WERI-Rb-1 (cell line): ENCODE measurements around the gene FIBP.

ENCODE experiments used
- DNase-seq: peaks from one replicate; pipeline ENCODE4 v3.0.0-alpha.2; 2020
- H3K27ac ChIP-seq: fragments of 250-450 bp; sonication (Bioruptor Pico); 2 replicates; pipeline ENCODE4 v1.5.1; 2020; ENCODE audit warnings: mild to moderate bottlenecking, moderate library complexity
- H3K27me3 ChIP-seq: fragments of 250-450 bp; sonication (Bioruptor Pico); 2 replicates; pipeline ENCODE4 v1.5.1; 2021; ENCODE audit warnings: mild to moderate bottlenecking, low read depth, moderate library complexity; ENCODE audit not compliant: insufficient read depth, severe bottlenecking
- H3K36me3 ChIP-seq: fragments of 250-450 bp; sonication (Bioruptor Pico); 2 replicates; pipeline ENCODE4 v1.5.1; 2020; ENCODE audit warnings: mild to moderate bottlenecking, moderate library complexity
- H3K4me3 ChIP-seq: 2 replicates; pipeline ENCODE4 v1.5.1; 2011; ENCODE audit warnings: low read depth, mild to moderate bottlenecking, control low read depth, low read length
- H3K9me3 ChIP-seq: fragments of 250-450 bp; sonication (Bioruptor Pico); 2 replicates; pipeline ENCODE4 v1.5.1; 2021; ENCODE audit warnings: mild to moderate bottlenecking, moderate library complexity; ENCODE audit not compliant: severe bottlenecking
- TF ChIP-seq, protein P1 (sequence below): IDR thresholded peaks from 2 replicates; pipeline ENCODE4 v1.5.1; 2011; ENCODE audit warnings: low read depth, mild to moderate bottlenecking, control low read depth, inconsistent platforms, low read length

Gene FIBP

DNA sequence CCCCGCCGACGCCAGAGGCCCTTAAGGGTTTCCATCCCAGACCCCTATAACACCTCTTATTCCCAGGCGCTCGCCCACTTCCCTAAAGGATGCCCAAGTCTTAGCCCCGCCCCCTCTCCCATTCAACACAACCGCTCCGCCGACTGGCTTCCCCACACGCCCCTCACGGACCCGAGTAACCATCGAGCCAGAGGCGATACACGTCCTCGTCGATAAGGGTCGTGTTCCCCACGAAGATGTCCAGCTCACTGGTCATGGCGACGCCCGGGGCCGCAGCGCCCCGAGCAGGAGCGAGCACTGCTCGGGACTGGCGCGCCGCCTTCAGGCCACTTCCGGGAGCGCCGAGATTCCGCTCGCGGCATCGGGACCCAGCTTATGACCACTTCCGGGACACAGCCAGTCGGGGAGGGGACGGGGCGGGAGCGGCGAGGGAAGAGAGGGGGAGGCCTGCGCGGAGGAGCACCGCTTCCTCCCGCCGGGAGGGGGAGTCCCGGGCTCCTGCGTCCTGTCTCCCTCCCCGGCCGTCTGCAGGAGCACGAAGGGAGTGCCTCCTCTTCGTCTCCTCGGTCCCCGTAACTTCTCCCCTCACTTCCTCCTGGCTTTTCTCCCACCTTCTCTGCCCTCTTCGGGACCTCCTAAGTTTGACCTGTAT, at the start of gene FIBP:
TSS of gene FIBP (minus strand) at position 309 of the 652 bp plus-strand sequence. CDS start at position 256, 53 bp downstream.
- TF ChIP-seq, protein P1, sequence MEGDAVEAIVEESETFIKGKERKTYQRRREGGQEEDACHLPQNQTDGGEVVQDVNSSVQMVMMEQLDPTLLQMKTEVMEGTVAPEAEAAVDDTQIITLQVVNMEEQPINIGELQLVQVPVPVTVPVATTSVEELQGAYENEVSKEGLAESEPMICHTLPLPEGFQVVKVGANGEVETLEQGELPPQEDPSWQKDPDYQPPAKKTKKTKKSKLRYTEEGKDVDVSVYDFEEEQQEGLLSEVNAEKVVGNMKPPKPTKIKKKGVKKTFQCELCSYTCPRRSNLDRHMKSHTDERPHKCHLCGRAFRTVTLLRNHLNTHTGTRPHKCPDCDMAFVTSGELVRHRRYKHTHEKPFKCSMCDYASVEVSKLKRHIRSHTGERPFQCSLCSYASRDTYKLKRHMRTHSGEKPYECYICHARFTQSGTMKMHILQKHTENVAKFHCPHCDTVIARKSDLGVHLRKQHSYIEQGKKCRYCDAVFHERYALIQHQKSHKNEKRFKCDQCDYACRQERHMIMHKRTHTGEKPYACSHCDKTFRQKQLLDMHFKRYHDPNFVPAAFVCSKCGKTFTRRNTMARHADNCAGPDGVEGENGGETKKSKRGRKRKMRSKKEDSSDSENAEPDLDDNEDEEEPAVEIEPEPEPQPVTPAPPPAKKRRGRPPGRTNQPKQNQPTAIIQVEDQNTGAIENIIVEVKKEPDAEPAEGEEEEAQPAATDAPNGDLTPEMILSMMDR, result peak; percentile 83
- Histone ChIP-seq H3K27me3 (no peaks in the 10 kb centered on the region), H3K27ac (peak within 1 kb of the TSS; percentile 86), H3K36me3 (peaks cover 39% of the 10 kb centered on the region), H3K9me3 (no peaks in the 10 kb centered on the region), H3K4me3 (peak within 1 kb of the TSS; percentile 86)
- DNase-seq, result peak; percentile 98

DNA sequence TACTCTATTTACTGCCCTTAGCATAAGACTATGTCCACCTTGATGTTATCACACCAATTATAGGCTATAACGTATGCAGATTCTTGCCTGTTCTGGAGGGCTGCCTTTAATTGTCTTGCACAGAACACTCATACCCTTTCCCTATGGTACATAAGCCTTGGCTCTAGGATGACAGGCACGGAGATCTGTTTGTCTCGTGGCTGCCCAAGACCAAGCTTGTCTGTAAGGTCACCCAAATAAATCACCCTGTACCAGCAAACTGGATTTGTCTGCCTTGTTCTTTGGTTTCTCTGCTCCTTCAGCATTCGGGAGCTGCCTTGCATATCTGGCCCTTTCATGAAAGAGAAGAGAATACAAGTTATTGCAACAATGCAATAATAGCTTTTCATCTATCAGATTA, 49.5 kb upstream of the FIBP start:
- H3K27ac ChIP-seq, result no peak overlapping the region
- no peaks in the 10 kb centered on the region for H3K9me3 ChIP-seq
- H3K4me3 ChIP-seq, result no peak overlapping the region
- H3K36me3 ChIP-seq, result no peaks in the 10 kb centered on the region
- H3K27me3 ChIP-seq, result no peaks in the 10 kb centered on the region
- TF ChIP-seq, protein P1, result no peak
- no peak for DNase-seq

DNA sequence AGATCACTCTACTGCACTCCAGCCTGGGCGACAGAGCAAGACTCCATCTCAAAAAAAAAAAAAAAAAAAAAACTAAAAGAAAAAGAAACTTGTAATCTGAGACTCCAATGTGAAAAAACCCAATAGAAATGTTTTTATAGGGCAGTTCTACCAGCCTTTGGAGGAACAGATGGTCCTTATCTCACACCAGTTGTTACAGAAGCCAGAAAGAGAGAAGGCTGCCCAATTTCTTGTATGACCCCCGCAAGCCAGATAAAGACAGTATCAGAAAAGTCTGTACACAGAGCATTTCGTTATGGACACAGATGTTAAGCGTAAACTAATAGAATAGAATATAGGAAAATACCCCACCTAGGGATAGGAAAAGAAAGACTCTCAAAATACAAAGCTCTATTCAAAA, 45.7 kb upstream of the FIBP start:
- Histone ChIP-seq H3K9me3 (no peaks in the 10 kb centered on the region), H3K36me3 (no peaks in the 10 kb centered on the region), H3K27me3 (no peaks in the 10 kb centered on the region), H3K27ac (no peak overlapping the region), H3K4me3 (no peak overlapping the region)
- TF ChIP-seq, protein P1, result no peak
- DNase-seq, result no peak

DNA sequence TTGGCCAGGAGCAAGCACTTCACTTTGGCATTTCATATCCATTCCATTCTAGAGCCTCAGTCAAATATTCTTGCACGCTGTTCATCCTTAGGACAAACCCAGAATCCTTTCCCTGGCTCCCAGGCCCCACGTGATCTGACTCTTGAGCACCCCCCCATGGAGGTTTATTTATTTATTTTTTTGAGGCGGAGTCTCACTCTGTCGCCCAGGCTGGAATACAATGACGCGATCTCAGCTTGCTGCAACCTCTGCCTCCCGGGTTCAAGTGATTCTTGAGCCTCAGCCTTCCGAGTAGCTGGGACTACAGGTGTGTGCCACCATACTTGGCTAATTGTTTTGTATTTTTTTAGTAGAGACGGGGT, 44.3 kb upstream of the FIBP start:
- peak; percentile 31 for DNase-seq
- Histone ChIP-seq H3K9me3 (no peaks in the 10 kb centered on the region), H3K36me3 (no peaks in the 10 kb centered on the region), H3K27ac (no peak overlapping the region), H3K27me3 (no peaks in the 10 kb centered on the region), H3K4me3 (no peak overlapping the region)
- TF ChIP-seq, protein P1, result no peak

DNA sequence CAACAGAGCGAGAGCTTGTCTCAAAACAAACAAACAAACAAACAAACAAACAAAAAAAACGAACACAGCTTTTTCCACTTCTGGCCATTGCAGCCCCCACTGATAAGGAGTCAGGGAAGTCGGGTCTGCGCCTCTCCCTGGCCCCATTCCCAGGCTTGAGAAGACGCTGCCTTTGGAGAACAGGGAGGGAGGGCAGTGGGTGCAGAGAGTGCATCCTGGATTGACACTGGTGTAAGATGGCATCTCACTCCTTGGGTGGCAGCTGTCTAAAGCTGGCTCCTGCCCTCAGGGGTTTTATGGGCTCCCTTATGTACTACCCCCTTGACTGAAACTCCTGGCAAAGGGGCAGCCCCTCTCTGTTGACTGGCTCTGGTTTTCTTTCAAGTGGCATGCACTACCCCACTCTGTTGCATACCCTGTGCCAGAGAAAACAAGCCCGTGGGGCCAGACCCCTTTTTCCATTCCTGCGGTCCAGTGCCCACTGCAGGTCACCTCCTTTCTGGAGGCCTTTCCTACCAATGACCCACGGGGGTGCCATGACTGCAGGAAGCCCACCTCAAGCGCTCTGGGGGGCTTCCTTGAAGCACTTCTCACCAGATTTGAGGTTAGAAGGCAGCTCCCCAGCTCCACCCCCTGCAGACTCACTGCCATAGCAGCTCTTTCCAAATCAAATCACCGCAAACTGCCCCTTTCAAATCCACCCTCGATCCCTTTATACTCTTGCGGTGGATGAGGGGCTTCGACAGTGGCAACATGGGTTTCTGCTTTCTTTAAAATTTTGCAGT, 43.7 kb upstream of the FIBP start:
- H3K9me3 ChIP-seq, result no peaks in the 10 kb centered on the region
- no peak overlapping the region for H3K4me3 ChIP-seq
- no peaks in the 10 kb centered on the region for H3K36me3 ChIP-seq
- TF ChIP-seq, protein P1, result peak; percentile 11; the same call in 1 of the 2 replicates
- no peak overlapping the region for H3K27ac ChIP-seq
- no peaks in the 10 kb centered on the region for H3K27me3 ChIP-seq
- no peak for DNase-seq
